PFSK-1 (cell line): ENCODE results near the gene AKAP8L.

Experiments
- POLR2AphosphoS5 ChIP-seq: IDR thresholded peaks from 2 replicates; pipeline ENCODE4 v1.6.1; 2012; ENCODE audit warnings: low read depth, mild to moderate bottlenecking, control low read depth, low read length, moderate library complexity
- TAF1 ChIP-seq: IDR thresholded peaks from 2 replicates; pipeline ENCODE4 v1.6.1; 2012; ENCODE audit warnings: low read length, control low read depth, borderline replicate concordance; ENCODE audit not compliant: insufficient read depth

DNA sequence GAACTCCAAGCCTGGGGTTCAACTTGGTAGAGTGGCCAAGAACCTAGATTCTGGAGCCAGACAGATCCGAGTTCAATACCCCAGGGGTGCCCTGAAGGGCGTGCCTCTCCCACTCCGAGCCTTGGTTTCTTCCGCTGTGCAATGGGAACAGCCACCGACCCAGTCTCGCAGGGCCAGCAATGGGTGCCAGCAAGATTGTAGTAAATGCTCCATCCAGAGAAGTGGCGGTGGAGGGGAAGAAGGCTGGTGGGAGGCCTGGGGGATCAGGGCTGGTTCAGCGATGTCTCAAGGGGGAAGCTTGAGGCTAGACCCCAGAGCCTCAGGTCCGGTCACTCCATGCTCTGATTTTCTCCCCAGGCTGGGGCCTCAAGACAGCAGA is 26.4 kb upstream of the AKAP8L start:
- TF ChIP-seq POLR2AphosphoS5 (no peak), TAF1 (no peak)
